Thymus (tissue), 11 donors: Measurements from ENCODE around the gene SFT2D2. TPM values are rescaled to one million over a fixed set of nuclear protein-coding genes. Genes with fewer than 3 reads are reported as not detected.
A peak's percentile ranks its signal among the peaks of the same experiment; 100 is the strongest.

ENCODE experiments used
- DNase-seq, 9 donors: peaks; one replicate each; pipeline ENCODE4 v3.0.0-alpha.2; 2013; ENCODE audit warnings: low spot score in 9 of 9, low read depth in 6 of 9, missing footprints in 1 of 9
- H3K27ac ChIP-seq, 2 donors: one replicate each; pipeline ENCODE4 v1.5.1; 2013; ENCODE audit warnings: control low read depth in 1 of 2, low read depth in 1 of 2, low read length in 1 of 2, mild to moderate bottlenecking in 1 of 2, moderate library complexity in 1 of 2
- H3K27me3 ChIP-seq, 2 donors: one replicate each; pipeline ENCODE4 v1.5.1; 2013; ENCODE audit warnings: low read length in 1 of 2; ENCODE audit not compliant: control insufficient read depth in 2 of 2, insufficient read depth in 1 of 2
- H3K36me3 ChIP-seq, 2 donors: one replicate each; pipeline ENCODE4 v1.5.1; 2013; ENCODE audit warnings: low read length in 1 of 2, mild to moderate bottlenecking in 1 of 2, moderate library complexity in 1 of 2; ENCODE audit not compliant: control insufficient read depth in 2 of 2, insufficient read depth in 2 of 2
- H3K4me1 ChIP-seq, 2 donors: one replicate each; pipeline ENCODE4 v1.5.1; 2013; ENCODE audit warnings: low read length in 2 of 2; ENCODE audit not compliant: control insufficient read depth in 2 of 2, insufficient read depth in 2 of 2
- H3K4me3 ChIP-seq, 2 donors: one replicate each; pipeline ENCODE4 v1.5.1; 2013; ENCODE audit warnings: low read length in 2 of 2, control low read depth in 1 of 2, mild to moderate bottlenecking in 1 of 2
- H3K9me3 ChIP-seq, 2 donors: one replicate each; pipeline ENCODE4 v1.5.1; 2013; ENCODE audit warnings: low read length in 1 of 2, mild to moderate bottlenecking in 1 of 2; ENCODE audit not compliant: control insufficient read depth in 2 of 2, insufficient read depth in 1 of 2
- WGBS: extraction: QIAGEN DNeasy Blood & Tissue Kit; methylation state at CpG from one replicate; pipeline ENCODE4 v1.1.7; 2013; 5-methylcytosine and 5-hydroxymethylcytosine counted together
- polyA plus RNA-seq: library from polyadenylated mRNA; stranded (reverse); fragments of 200-250 nt; gene quantifications from one replicate; pipeline ENCODE4 v1.2.3, GENCODE V29; 2013
- total RNA-seq: library from RNA; stranded (reverse); fragments of 120-200 nt; gene quantifications from one replicate; pipeline ENCODE4 v1.2.4, GENCODE V29; 2013
- donor health status: healthy.

SFT2D2 gene
- total and polyA plus RNA-seq, 2 donors = 11.0 to 12.6 TPM

GRCh38 chr1:168217664-168218063 lies 8.1 kb upstream of the SFT2D2 start:
- no peaks in the 10 kb centered on the region for H3K9me3 ChIP-seq
- WGBS = 98% methylated on average over 4 of the region's 4 CpGs
- no peak overlapping the region for H3K27ac ChIP-seq
- H3K4me1 ChIP-seq = no peaks in the 10 kb centered on the region
- DNase-seq = no peak
- no peak overlapping the region for H3K4me3 ChIP-seq
- no peaks in the 10 kb centered on the region for H3K36me3 ChIP-seq
- no peaks in the 10 kb centered on the region for H3K27me3 ChIP-seq

GRCh38 chr1:168218658-168219057 lies 7.1 kb upstream of the SFT2D2 start:
- H3K9me3 ChIP-seq = no peaks in the 10 kb centered on the region
- no peak overlapping the region for H3K27ac ChIP-seq
- 97% methylated on average over 4 of the region's 4 CpGs for WGBS
- no peaks in the 10 kb centered on the region for H3K27me3 ChIP-seq
- no peak overlapping the region for H3K4me3 ChIP-seq
- DNase-seq = no peak
- H3K36me3 ChIP-seq = no peaks in the 10 kb centered on the region
- no peaks in the 10 kb centered on the region for H3K4me1 ChIP-seq

GRCh38 chr1:168220470-168220871 lies 5.3 kb upstream of the SFT2D2 start:
- no peak for DNase-seq

GRCh38 chr1:168221275-168221674 lies 4.5 kb upstream of the SFT2D2 start:
- Histone ChIP-seq H3K4me3 (no peak overlapping the region), H3K36me3 (no peaks in the 10 kb centered on the region), H3K27me3 (no peaks in the 10 kb centered on the region), H3K4me1 (peaks cover 4 to 8% of the 10 kb centered on the region in 2 donors), H3K27ac (no peak overlapping the region), H3K9me3 (peaks cover 0 to 1% of the 10 kb centered on the region in 2 donors)
- no peak for DNase-seq
- WGBS = 94% methylated on average over 2 of the region's 2 CpGs

More at GRCh38 chr1:168220470-168220871, 5.3 kb upstream of the SFT2D2 start:
- no peaks in the 10 kb centered on the region for H3K36me3 ChIP-seq
- no peak overlapping the region for H3K27ac ChIP-seq
- WGBS = 91% methylated on average over 6 of the region's 6 CpGs
- no peaks in the 10 kb centered on the region for H3K9me3 ChIP-seq
- H3K4me1 ChIP-seq = peaks cover 4 to 6% of the 10 kb centered on the region in 2 donors
- H3K4me3 ChIP-seq = no peak overlapping the region
- no peaks in the 10 kb centered on the region for H3K27me3 ChIP-seq

- Histone ChIP-seq H3K27me3 (no peaks in the 10 kb centered on the region), H3K4me3 (no peak overlapping the region), H3K36me3 (no peaks in the 10 kb centered on the region), H3K4me1 (peaks cover 17 to 19% of the 10 kb centered on the region in 2 donors), H3K9me3 (peaks cover 0 to 3% of the 10 kb centered on the region in 2 donors), H3K27ac (no peak overlapping the region)
- no peak for DNase-seq
These were observed 2.5 kb upstream of the SFT2D2 start for GRCh38 chr1:168223261-168223660.

- DNase-seq = no peak
- H3K4me3 ChIP-seq = no peak overlapping the region
- H3K9me3 ChIP-seq = peaks cover 0 to 3% of the 10 kb centered on the region in 2 donors
- peaks cover 17 to 23% of the 10 kb centered on the region in 2 donors for H3K4me1 ChIP-seq
- H3K36me3 ChIP-seq = no peaks in the 10 kb centered on the region
- no peaks in the 10 kb centered on the region for H3K27me3 ChIP-seq
- no peak overlapping the region for H3K27ac ChIP-seq
These were observed 1.9 kb upstream of the SFT2D2 start for GRCh38 chr1:168223681-168224540.

GRCh38 chr1:168224991-168225390 lies 813 bp upstream of the SFT2D2 start:
- WGBS = 91% methylated on average over 3 of the region's 3 CpGs
- Histone ChIP-seq H3K9me3 (peaks cover 0 to 3% of the 10 kb centered on the region in 2 donors), H3K4me1 (peaks cover 17 to 33% of the 10 kb centered on the region in 2 donors), H3K36me3 (peaks cover 5 to 6% of the 10 kb centered on the region in 2 donors), H3K27ac (no peak overlapping the region), H3K27me3 (no peaks in the 10 kb centered on the region), H3K4me3 (no peak overlapping the region)
- DNase-seq = no peak

GRCh38 chr1:168227620-168228019 lies 1.8 kb downstream of the SFT2D2 start:
- Histone ChIP-seq H3K4me1 (peaks cover 17 to 34% of the 10 kb centered on the region in 2 donors), H3K27me3 (no peaks in the 10 kb centered on the region), H3K4me3 (peak overlapping the region in 1 of 2 donors; percentile 18), H3K27ac (no peak overlapping the region), H3K36me3 (peaks cover 17 to 23% of the 10 kb centered on the region in 2 donors), H3K9me3 (peaks cover 0 to 3% of the 10 kb centered on the region in 2 donors)
- no peak for DNase-seq
- 88% methylated on average over 7 of the region's 7 CpGs for WGBS

- WGBS = 98% methylated on average over 4 of the region's 4 CpGs
- Histone ChIP-seq H3K27ac (no peak overlapping the region), H3K9me3 (peaks cover 0 to 3% of the 10 kb centered on the region in 2 donors), H3K27me3 (no peaks in the 10 kb centered on the region), H3K4me1 (peaks cover 16 to 34% of the 10 kb centered on the region in 2 donors), H3K36me3 (peaks cover 23 to 41% of the 10 kb centered on the region in 2 donors), H3K4me3 (no peak overlapping the region)
- DNase-seq = no peak
These were observed 4.1 kb downstream of the SFT2D2 start for GRCh38 chr1:168229893-168230292.
